ENCODE data around the gene PBLD.

GRCh38 chr10:68284062-68285001, 48.4 kb downstream of the PBLD start:
- TF ChIP-seq CTCF (IDR thresholded peaks at IDR 0.05) (no peak), POLR2A (IDR thresholded peaks at IDR 0.05) (no peak)
